Nephron (organoid): ENCODE data around the gene CFDP1.
"Not testable (repeated sequence)": the region's sequence is repeated elsewhere in the genome, so short reads cannot be mapped to it uniquely, and the experiment has no call there.

Experiments used
- H3K27ac Mint-ChIP-seq, 3 experiments: 2 replicates each; pipeline ENCODE4 v1.8.0; 2020; ENCODE audit warnings: mixed read lengths in 3 of 3, mild to moderate bottlenecking in 2 of 3, moderate library complexity in 1 of 3
- H3K27me3 Mint-ChIP-seq: 2 replicates; pipeline ENCODE4 v1.8.0; 2021; ENCODE audit warnings: low read depth, mild to moderate bottlenecking, moderate library complexity, mixed read lengths
- H3K36me3 Mint-ChIP-seq: 2 replicates; pipeline ENCODE4 v1.8.0; 2020; ENCODE audit warnings: low read depth, mixed read lengths
- H3K4me1 Mint-ChIP-seq: 2 replicates; pipeline ENCODE4 v1.8.0; 2020; ENCODE audit warnings: mixed read lengths
- H3K4me3 Mint-ChIP-seq, 3 experiments: 2 replicates each; pipeline ENCODE4 v1.8.0; 2020; ENCODE audit warnings: mild to moderate bottlenecking in 3 of 3, mixed read lengths in 3 of 3, moderate library complexity in 2 of 3
- H3K9me3 Mint-ChIP-seq: 2 replicates; pipeline ENCODE4 v1.8.0; 2020; ENCODE audit warnings: mixed read lengths
- TF ChIP-seq, protein P1 (sequence below), 3 experiments: fragments of 200-600 bp; sonication (generic); IDR thresholded peaks; one replicate each; pipeline ENCODE4 v1.5.0; 2021; ENCODE audit warnings: antibody characterized with exemption in 3 of 3; ENCODE audit not compliant: unreplicated experiment in 3 of 3

Gene CFDP1

DNA sequence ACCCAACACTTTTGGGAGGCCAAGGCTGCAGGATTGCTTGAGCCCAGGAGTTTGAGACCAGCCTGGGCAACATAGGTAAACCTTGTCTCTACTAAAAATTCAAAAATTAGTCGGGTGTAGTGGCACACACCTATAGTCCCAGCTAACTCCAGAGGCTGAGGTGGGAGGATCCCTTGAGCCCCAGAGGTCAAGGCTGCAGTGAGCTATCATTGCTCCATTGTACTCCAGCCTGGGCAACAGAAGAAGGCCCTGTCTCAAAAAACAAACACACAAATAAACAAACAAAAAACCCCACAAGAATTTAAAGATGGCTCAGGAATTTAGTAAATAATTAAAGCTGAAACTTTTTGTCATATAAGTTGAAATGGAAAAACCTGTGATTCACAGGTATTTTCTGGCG lies 33.5 kb upstream of the CFDP1 start:
- TF ChIP-seq, protein P1, sequence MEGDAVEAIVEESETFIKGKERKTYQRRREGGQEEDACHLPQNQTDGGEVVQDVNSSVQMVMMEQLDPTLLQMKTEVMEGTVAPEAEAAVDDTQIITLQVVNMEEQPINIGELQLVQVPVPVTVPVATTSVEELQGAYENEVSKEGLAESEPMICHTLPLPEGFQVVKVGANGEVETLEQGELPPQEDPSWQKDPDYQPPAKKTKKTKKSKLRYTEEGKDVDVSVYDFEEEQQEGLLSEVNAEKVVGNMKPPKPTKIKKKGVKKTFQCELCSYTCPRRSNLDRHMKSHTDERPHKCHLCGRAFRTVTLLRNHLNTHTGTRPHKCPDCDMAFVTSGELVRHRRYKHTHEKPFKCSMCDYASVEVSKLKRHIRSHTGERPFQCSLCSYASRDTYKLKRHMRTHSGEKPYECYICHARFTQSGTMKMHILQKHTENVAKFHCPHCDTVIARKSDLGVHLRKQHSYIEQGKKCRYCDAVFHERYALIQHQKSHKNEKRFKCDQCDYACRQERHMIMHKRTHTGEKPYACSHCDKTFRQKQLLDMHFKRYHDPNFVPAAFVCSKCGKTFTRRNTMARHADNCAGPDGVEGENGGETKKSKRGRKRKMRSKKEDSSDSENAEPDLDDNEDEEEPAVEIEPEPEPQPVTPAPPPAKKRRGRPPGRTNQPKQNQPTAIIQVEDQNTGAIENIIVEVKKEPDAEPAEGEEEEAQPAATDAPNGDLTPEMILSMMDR (IDR thresholded peaks at IDR 0.05; ENCODE audit: unreplicated experiment in 3 of 3): no peak
- H3K27me3 Mint-ChIP-seq: no peaks in the 10 kb centered on the region
- H3K9me3 Mint-ChIP-seq: peaks cover 2% of the 10 kb centered on the region
- H3K4me3 Mint-ChIP-seq: no peak overlapping the region
- H3K4me1 Mint-ChIP-seq: peaks cover 23% of the 10 kb centered on the region
- H3K27ac Mint-ChIP-seq: no peak overlapping the region
- no peaks in the 10 kb centered on the region for H3K36me3 Mint-ChIP-seq

DNA sequence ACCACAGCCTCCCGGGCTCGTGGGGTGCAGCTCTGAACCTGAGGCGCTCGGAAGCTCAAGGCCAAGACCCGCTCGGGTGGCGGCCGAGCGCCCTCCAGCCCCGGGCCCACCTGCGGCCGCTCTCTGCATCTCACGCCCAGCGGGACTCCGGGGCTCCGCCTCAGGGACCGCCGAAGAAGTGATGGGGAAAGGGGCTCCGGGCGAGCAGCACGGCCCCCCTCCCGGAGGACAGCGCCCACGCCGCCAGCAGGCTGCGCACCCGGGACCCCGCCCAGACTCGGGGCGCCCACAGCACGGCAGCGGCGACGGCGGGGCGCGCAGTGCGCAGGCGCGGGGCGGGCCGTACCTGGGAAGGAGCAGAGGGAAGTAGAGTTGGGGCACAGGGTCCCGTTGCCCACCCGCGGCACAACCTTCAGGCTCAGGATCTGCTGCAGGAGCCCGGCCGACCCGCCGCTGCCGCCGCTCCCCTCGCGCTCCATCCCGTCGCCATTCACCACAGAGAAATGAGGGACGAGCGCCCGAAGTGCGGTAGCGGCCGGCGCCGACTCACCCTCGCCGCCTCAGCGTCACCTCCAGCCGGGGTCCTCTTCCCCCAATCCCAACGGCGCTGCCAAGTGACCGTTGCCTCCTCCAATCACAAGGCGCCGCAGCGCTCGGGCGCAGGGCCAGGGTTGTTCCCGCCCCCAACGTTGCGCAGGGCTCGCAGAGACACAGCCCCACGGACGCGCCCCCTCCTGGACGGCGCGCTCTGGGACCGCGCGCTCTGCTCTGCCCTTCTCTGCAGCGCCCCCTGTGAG lies 31.0 kb upstream of the CFDP1 start, which contains the start of gene TMEM170A:
Gene TMEM170A (minus strand): TSS at position 568 of the 797 bp plus-strand sequence. CDS start 89 bp downstream, at position 479.
- Mint-ChIP-seq H3K4me1 (peaks cover 42% of the 10 kb centered on the region), H3K36me3 (peaks cover 10% of the 10 kb centered on the region), H3K4me3 (peak within 1 kb of the TSS; percentile 96 to 97 (median 97)), H3K27me3 (no peaks in the 10 kb centered on the region), H3K27ac (peak within 1 kb of the TSS; percentile 80 to 97 (median 94)), H3K9me3 (peaks cover 2% of the 10 kb centered on the region)
- TF ChIP-seq, protein P1 (IDR thresholded peaks at IDR 0.05; ENCODE audit: unreplicated experiment in 3 of 3): peak in 2 of 3 experiments; percentile 100

GRCh38 chr16:75463389-75464121 lies 30.3 kb upstream of the CFDP1 start:
- H3K36me3 Mint-ChIP-seq, H3K9me3 Mint-ChIP-seq, H3K27me3 Mint-ChIP-seq: not testable (repeated sequence)
- peak overlapping the region; percentile 96 to 97 (median 97) for H3K4me3 Mint-ChIP-seq
- H3K27ac Mint-ChIP-seq: peak overlapping the region; percentile 80 to 97 (median 94)
- H3K4me1 Mint-ChIP-seq: peaks cover 42% of the 10 kb centered on the region

GRCh38 chr16:75462806-75463205 lies 29.5 kb upstream of the CFDP1 start:
- Mint-ChIP-seq H3K36me3 (peaks cover 14% of the 10 kb centered on the region), H3K27ac (peak overlapping the region; percentile 71 to 97 (median 80)), H3K27me3 (no peaks in the 10 kb centered on the region), H3K4me3 (peak overlapping the region; percentile 96 to 97 (median 97)), H3K9me3 (peaks cover 2% of the 10 kb centered on the region), H3K4me1 (peaks cover 49% of the 10 kb centered on the region)
- TF ChIP-seq, protein P1 (IDR thresholded peaks at IDR 0.05; ENCODE audit: unreplicated experiment in 3 of 3): no peak

DNA sequence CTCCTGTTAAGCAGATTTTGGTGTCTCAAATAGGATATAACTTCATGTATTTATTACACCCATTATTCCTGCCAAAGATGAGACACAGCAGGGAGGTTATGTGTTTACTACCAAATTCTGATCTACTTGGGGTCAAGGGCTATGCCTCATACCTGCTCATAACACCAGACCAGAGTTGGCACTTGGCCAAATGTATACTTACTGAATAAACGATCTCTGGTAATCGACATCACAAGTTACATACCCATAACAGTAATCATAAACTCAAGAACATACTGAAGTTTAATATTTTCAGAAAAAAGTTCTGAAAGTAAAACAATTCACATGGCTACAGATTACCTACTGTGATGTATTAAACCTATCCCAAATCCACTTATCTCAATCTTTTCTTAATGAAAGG lies 28.3 kb upstream of the CFDP1 start:
- H3K4me1 Mint-ChIP-seq: peaks cover 54% of the 10 kb centered on the region
- H3K9me3 Mint-ChIP-seq: peaks cover 2% of the 10 kb centered on the region
- peak overlapping the region; percentile 35 to 96 (median 46) for H3K4me3 Mint-ChIP-seq
- peak overlapping the region; percentile 44 to 62 (median 48) for H3K27ac Mint-ChIP-seq
- peaks cover 14% of the 10 kb centered on the region for H3K36me3 Mint-ChIP-seq
- H3K27me3 Mint-ChIP-seq: no peaks in the 10 kb centered on the region
- TF ChIP-seq, protein P1 (IDR thresholded peaks at IDR 0.05; ENCODE audit: unreplicated experiment in 3 of 3): no peak

- TF ChIP-seq, protein P1 (IDR thresholded peaks at IDR 0.05; ENCODE audit: unreplicated experiment in 3 of 3): no peak
- Mint-ChIP-seq H3K36me3 (peaks cover 14% of the 10 kb centered on the region), H3K9me3 (peaks cover 2% of the 10 kb centered on the region), H3K4me3 (peak overlapping the region; percentile 7 to 65 (median 39)), H3K27ac (peak overlapping the region; percentile 86 to 94 (median 93)), H3K27me3 (no peaks in the 10 kb centered on the region), H3K4me1 (peaks cover 61% of the 10 kb centered on the region)
Measured at GRCh38 chr16:75460446-75460845, 27.1 kb upstream of the CFDP1 start.
